ENCODE measurements around the gene NGRN. TPM values are rescaled to one million over a fixed set of nuclear protein-coding genes. Genes with fewer than 3 reads are reported as not detected.

Gene NGRN
- total and polyA plus RNA-seq, 2 donors (not counting 1 experiment from before 2014, with no cell fraction given), result 55.3 to 96.1 TPM

GRCh38 chr15:90223441-90224165 is 41.9 kb upstream of the NGRN start:
- H3K27ac ChIP-seq (ENCODE audit: insufficient read depth, low read length), result no peak overlapping the region
- H3K4me1 ChIP-seq (ENCODE audit: control insufficient read depth, extremely low read depth, insufficient read depth, low read length), result peaks cover 3% of the 10 kb centered on the region
- H3K9me3 ChIP-seq (ENCODE audit: control insufficient read depth, insufficient read depth, low read depth, low read length), result no peaks in the 10 kb centered on the region
- no peaks in the 10 kb centered on the region for H4K20me1 ChIP-seq (ENCODE audit: control insufficient read depth, extremely low read depth, insufficient read depth, low read length)
- no peak overlapping the region for H3K4me3 ChIP-seq (replicated peaks in 1 of 4; ENCODE audit: control extremely low read depth in 1 of 4, insufficient read depth in 1 of 4, low read depth in 3 of 4, low read length in 4 of 4)
- no peak overlapping the region for H2AFZ ChIP-seq (ENCODE audit: low read length)
- no peaks in the 10 kb centered on the region for H3K27me3 ChIP-seq (ENCODE audit: control insufficient read depth, insufficient read depth, low read length)
- peaks cover 4% of the 10 kb centered on the region for H3K36me3 ChIP-seq (ENCODE audit: control insufficient read depth, insufficient read depth, low read length)
- H3K4me2 ChIP-seq (ENCODE audit: extremely low read depth, insufficient read depth, low read length), result no peak overlapping the region
- H3K79me2 ChIP-seq (ENCODE audit: control insufficient read depth, insufficient read depth, low read length), result no peaks in the 10 kb centered on the region
- no peak for TF ChIP-seq CTCF (conservative IDR thresholded peaks at IDR 0.05 in 1 of 2, IDR thresholded peaks at IDR 0.05 in 1 of 2; ENCODE audit: low read depth in 1 of 2, low read length in 2 of 2)
- TF ChIP-seq EZH2 (IDR thresholded peaks at IDR 0.05; ENCODE audit: low read length, missing control alignments), result no peak
- DNase-seq (ENCODE audit: low read depth in 2 of 2), result no peak
- H3K9ac ChIP-seq (ENCODE audit: insufficient read depth, low read length), result no peak overlapping the region

DNA sequence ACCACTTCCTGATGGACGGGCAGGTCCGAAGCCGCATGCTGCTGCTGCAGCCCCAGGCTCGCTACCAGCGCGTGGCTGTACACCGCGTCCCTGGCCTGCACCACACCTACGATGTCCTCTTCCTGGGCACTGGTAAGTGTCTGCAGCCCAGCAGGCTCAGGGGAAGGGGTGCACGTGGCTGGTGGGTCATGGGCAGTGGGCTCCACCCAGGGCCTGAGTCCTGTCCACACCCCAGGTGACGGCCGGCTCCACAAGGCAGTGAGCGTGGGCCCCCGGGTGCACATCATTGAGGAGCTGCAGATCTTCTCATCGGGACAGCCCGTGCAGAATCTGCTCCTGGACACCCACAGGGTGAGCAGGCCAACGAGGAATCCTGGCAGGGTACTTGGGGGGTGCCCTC is 40.4 kb upstream of the NGRN start:
- no peaks in the 10 kb centered on the region for H4K20me1 ChIP-seq (ENCODE audit: control insufficient read depth, extremely low read depth, insufficient read depth, low read length)
- H2AFZ ChIP-seq (ENCODE audit: low read length), result no peak overlapping the region
- no peak for DNase-seq (ENCODE audit: low read depth in 2 of 2)

More for the DNA sequence above, 40.4 kb upstream of the NGRN start:
- H3K9ac ChIP-seq (ENCODE audit: insufficient read depth, low read length), result no peak overlapping the region
- no peak overlapping the region for H3K4me2 ChIP-seq (ENCODE audit: extremely low read depth, insufficient read depth, low read length)
- H3K27me3 ChIP-seq (ENCODE audit: control insufficient read depth, insufficient read depth, low read length), result no peaks in the 10 kb centered on the region
- TF ChIP-seq CTCF (conservative IDR thresholded peaks at IDR 0.05 in 1 of 2, IDR thresholded peaks at IDR 0.05 in 1 of 2; ENCODE audit: low read depth in 1 of 2, low read length in 2 of 2), result no peak
- TF ChIP-seq EZH2 (IDR thresholded peaks at IDR 0.05; ENCODE audit: low read length, missing control alignments), result no peak
- H3K79me2 ChIP-seq (ENCODE audit: control insufficient read depth, insufficient read depth, low read length), result no peaks in the 10 kb centered on the region
- no peak overlapping the region for H3K4me3 ChIP-seq (replicated peaks in 1 of 4; ENCODE audit: control extremely low read depth in 1 of 4, insufficient read depth in 1 of 4, low read depth in 3 of 4, low read length in 4 of 4)
- H3K36me3 ChIP-seq (ENCODE audit: control insufficient read depth, insufficient read depth, low read length), result peaks cover 10% of the 10 kb centered on the region
- H3K9me3 ChIP-seq (ENCODE audit: control insufficient read depth, insufficient read depth, low read depth, low read length), result no peaks in the 10 kb centered on the region
- H3K27ac ChIP-seq (ENCODE audit: insufficient read depth, low read length), result no peak overlapping the region
- H3K4me1 ChIP-seq (ENCODE audit: control insufficient read depth, extremely low read depth, insufficient read depth, low read length), result peaks cover 3% of the 10 kb centered on the region

All from fibroblast of lung (primary cell).